ENCODE results near the gene NFIX. TPM values are rescaled to one million over a fixed set of nuclear protein-coding genes. Genes with fewer than 3 reads are reported as not detected.

NFIX gene
- total and polyA plus RNA-seq, 2 donors (not counting 1 experiment from before 2014, with no cell fraction given), result 35.7 to 74.8 TPM

DNA sequence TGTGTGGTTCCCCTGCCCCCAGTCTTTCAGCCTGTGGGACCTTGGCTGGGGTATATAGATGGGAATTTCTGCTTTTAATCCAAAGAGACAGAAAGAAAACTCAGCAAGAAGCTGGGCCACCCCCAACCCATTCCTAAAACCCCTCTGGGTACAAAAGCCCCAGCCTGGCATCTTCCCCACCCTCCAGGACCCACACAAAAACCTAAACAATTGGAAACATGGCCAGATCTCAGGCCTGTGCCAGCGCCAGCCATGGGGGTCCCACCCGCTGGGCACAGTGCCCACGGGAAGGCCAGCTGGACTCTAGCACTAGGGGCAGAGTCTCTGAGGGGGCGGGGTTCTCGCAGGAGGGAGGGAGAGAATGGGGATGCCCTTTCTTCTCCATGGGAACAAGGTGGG is 98.8 kb downstream of the NFIX start:
- TF ChIP-seq, protein P1, sequence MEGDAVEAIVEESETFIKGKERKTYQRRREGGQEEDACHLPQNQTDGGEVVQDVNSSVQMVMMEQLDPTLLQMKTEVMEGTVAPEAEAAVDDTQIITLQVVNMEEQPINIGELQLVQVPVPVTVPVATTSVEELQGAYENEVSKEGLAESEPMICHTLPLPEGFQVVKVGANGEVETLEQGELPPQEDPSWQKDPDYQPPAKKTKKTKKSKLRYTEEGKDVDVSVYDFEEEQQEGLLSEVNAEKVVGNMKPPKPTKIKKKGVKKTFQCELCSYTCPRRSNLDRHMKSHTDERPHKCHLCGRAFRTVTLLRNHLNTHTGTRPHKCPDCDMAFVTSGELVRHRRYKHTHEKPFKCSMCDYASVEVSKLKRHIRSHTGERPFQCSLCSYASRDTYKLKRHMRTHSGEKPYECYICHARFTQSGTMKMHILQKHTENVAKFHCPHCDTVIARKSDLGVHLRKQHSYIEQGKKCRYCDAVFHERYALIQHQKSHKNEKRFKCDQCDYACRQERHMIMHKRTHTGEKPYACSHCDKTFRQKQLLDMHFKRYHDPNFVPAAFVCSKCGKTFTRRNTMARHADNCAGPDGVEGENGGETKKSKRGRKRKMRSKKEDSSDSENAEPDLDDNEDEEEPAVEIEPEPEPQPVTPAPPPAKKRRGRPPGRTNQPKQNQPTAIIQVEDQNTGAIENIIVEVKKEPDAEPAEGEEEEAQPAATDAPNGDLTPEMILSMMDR (conservative IDR thresholded peaks at IDR 0.05 in 1 of 2, IDR thresholded peaks at IDR 0.05 in 1 of 2; ENCODE audit: low read depth in 1 of 2, low read length in 2 of 2), result no peak
- TF ChIP-seq EZH2 (IDR thresholded peaks at IDR 0.05; ENCODE audit: low read length, missing control alignments), result no peak
- Histone ChIP-seq H3K4me1 (ENCODE audit: control insufficient read depth, extremely low read depth, insufficient read depth, low read length) (peaks cover 8% of the 10 kb centered on the region), H3K4me3 (replicated peaks in 1 of 4; ENCODE audit: control extremely low read depth in 1 of 4, insufficient read depth in 1 of 4, low read depth in 3 of 4, low read length in 4 of 4) (no peak overlapping the region), H3K27me3 (ENCODE audit: control insufficient read depth, insufficient read depth, low read length) (no peaks in the 10 kb centered on the region), H3K9me3 (ENCODE audit: control insufficient read depth, insufficient read depth, low read depth, low read length) (no peaks in the 10 kb centered on the region), H3K79me2 (ENCODE audit: control insufficient read depth, insufficient read depth, low read length) (peaks cover 1% of the 10 kb centered on the region), H3K9ac (ENCODE audit: insufficient read depth, low read length) (no peak overlapping the region), H3K27ac (ENCODE audit: insufficient read depth, low read length) (no peak overlapping the region), H3K4me2 (ENCODE audit: extremely low read depth, insufficient read depth, low read length) (no peak overlapping the region), H3K36me3 (ENCODE audit: control insufficient read depth, insufficient read depth, low read length) (peaks cover 6% of the 10 kb centered on the region), H2AFZ (ENCODE audit: low read length) (no peak overlapping the region), H4K20me1 (ENCODE audit: control insufficient read depth, extremely low read depth, insufficient read depth, low read length) (no peaks in the 10 kb centered on the region)
- DNase-seq (ENCODE audit: low read depth in 2 of 2), result no peak

DNA sequence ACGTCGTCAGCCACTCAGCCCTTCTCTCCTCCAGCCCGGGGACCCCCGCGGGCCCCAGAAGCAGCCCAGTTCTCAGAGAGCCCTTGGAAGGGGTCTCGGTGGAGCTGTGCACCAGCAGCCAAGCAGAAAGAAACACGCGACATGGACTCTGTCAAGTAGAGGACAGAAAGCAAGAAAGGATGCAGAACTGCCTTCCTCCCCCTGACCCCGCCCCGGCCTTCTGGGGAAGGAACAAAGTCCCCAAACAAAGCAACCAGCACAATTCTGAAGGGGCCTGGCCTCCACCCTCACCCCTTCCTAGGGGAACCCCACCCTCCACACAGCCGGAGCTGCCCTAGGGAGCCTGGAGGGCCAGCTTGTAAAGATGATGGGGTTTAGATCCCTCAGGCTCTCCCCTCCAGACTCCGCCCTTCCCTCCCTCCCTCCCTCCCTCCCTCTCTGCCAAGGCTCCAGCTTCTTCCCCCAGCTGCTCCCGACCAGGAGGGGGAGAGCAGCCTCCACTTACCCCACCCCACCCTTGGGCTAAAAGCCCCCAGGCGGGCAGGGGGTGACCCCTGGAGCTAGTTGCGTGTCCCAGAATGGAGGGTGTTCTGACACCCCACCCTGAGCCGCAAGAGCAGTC is 99.6 kb downstream of the NFIX start:
- H4K20me1 ChIP-seq (ENCODE audit: control insufficient read depth, extremely low read depth, insufficient read depth, low read length), result no peaks in the 10 kb centered on the region
- H3K4me1 ChIP-seq (ENCODE audit: control insufficient read depth, extremely low read depth, insufficient read depth, low read length), result peaks cover 8% of the 10 kb centered on the region
- DNase-seq (ENCODE audit: low read depth in 2 of 2), result no peak
- no peak overlapping the region for H3K4me3 ChIP-seq (replicated peaks in 1 of 4; ENCODE audit: control extremely low read depth in 1 of 4, insufficient read depth in 1 of 4, low read depth in 3 of 4, low read length in 4 of 4)
- TF ChIP-seq EZH2 (IDR thresholded peaks at IDR 0.05; ENCODE audit: low read length, missing control alignments), result no peak
- TF ChIP-seq, protein P1 (conservative IDR thresholded peaks at IDR 0.05 in 1 of 2, IDR thresholded peaks at IDR 0.05 in 1 of 2; ENCODE audit: low read depth in 1 of 2, low read length in 2 of 2), result no peak
- H3K27me3 ChIP-seq (ENCODE audit: control insufficient read depth, insufficient read depth, low read length), result no peaks in the 10 kb centered on the region
- H3K36me3 ChIP-seq (ENCODE audit: control insufficient read depth, insufficient read depth, low read length), result peaks cover 4% of the 10 kb centered on the region
- no peak overlapping the region for H3K27ac ChIP-seq (ENCODE audit: insufficient read depth, low read length)
- no peak overlapping the region for H3K9ac ChIP-seq (ENCODE audit: insufficient read depth, low read length)
- H3K79me2 ChIP-seq (ENCODE audit: control insufficient read depth, insufficient read depth, low read length), result peaks cover 1% of the 10 kb centered on the region
- H2AFZ ChIP-seq (ENCODE audit: low read length), result no peak overlapping the region
- no peak overlapping the region for H3K4me2 ChIP-seq (ENCODE audit: extremely low read depth, insufficient read depth, low read length)
- no peaks in the 10 kb centered on the region for H3K9me3 ChIP-seq (ENCODE audit: control insufficient read depth, insufficient read depth, low read depth, low read length)

DNA sequence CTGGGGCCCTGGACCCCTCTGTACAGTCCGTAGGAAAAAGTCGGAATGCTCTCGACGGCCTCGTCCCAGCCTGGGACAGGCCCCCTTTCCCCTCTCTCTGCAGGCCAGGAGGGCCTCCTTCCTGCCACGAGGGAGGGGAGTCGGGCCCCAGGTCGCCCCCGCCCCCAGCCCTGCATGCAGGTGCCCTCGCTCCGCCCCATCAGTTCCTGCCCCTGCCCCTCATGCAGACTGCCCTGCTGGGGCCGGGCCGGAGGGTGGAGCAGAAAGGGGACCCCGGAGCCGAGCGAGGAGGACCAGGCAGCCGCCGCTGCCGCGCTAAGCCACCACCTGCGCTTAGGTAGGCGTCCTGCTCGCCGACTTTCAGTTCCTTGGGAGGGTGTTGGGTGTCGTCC is 100.1 kb downstream of the NFIX start:
- Histone ChIP-seq H4K20me1 (ENCODE audit: control insufficient read depth, extremely low read depth, insufficient read depth, low read length) (no peaks in the 10 kb centered on the region), H3K36me3 (ENCODE audit: control insufficient read depth, insufficient read depth, low read length) (peaks cover 5% of the 10 kb centered on the region), H3K9ac (ENCODE audit: insufficient read depth, low read length) (no peak overlapping the region), H2AFZ (ENCODE audit: low read length) (no peak overlapping the region), H3K9me3 (ENCODE audit: control insufficient read depth, insufficient read depth, low read depth, low read length) (no peaks in the 10 kb centered on the region), H3K4me3 (replicated peaks in 1 of 4; ENCODE audit: control extremely low read depth in 1 of 4, insufficient read depth in 1 of 4, low read depth in 3 of 4, low read length in 4 of 4) (no peak overlapping the region), H3K4me2 (ENCODE audit: extremely low read depth, insufficient read depth, low read length) (no peak overlapping the region), H3K27me3 (ENCODE audit: control insufficient read depth, insufficient read depth, low read length) (no peaks in the 10 kb centered on the region), H3K4me1 (ENCODE audit: control insufficient read depth, extremely low read depth, insufficient read depth, low read length) (peaks cover 8% of the 10 kb centered on the region), H3K79me2 (ENCODE audit: control insufficient read depth, insufficient read depth, low read length) (peaks cover 1% of the 10 kb centered on the region), H3K27ac (ENCODE audit: insufficient read depth, low read length) (no peak overlapping the region)
- TF ChIP-seq EZH2 (IDR thresholded peaks at IDR 0.05; ENCODE audit: low read length, missing control alignments), result no peak
- TF ChIP-seq, protein P1 (conservative IDR thresholded peaks at IDR 0.05 in 1 of 2, IDR thresholded peaks at IDR 0.05 in 1 of 2; ENCODE audit: low read depth in 1 of 2, low read length in 2 of 2), result no peak
- DNase-seq (ENCODE audit: low read depth in 2 of 2), result no peak
